Gastrocnemius medialis (tissue), 4 donors: ENCODE results near the gene SERPINB6.

Experiments used
- CTCF ChIP-seq, 5 experiments: fragments of 450-650 bp in 3 of 5; fragments of 200-600 bp in 2 of 5; sonication (generic) in 2 of 5; IDR thresholded peaks in 4 of 5; conservative IDR thresholded peaks in 1 of 5; 1 replicate in 4 of 5; 2 replicates in 1 of 5; pipeline ENCODE4 v1.5.1; 2016 to 2019; ENCODE audit warnings: antibody characterized with exemption in 5 of 5, mild to moderate bottlenecking in 3 of 5, moderate library complexity in 3 of 5
- POLR2A ChIP-seq, 2 donors: fragments of 450-650 bp; IDR thresholded peaks; one replicate each; pipeline ENCODE4 v1.6.1; 2017; ENCODE audit warnings: antibody characterized with exemption in 2 of 2, mild to moderate bottlenecking in 2 of 2, moderate library complexity in 2 of 2

DNA sequence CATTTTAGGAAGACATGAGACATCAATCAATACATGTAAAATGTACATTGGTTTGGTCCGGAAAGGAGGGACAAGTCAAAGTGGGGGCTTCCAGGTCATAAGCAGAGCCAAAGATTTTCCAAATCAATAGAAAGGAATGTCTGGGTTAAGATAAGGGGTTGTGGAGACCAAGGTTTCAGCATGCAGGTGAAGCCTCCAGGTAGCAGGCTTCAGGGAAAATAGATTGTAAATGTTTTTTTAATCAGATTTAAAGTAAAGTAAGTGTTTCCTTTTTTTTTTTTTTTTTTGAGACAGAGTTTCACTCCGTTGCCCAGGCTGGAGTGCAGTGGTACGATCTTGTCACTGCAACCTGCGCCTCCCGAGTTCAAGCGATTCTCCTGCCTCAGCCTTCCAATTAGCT lies 51.5 kb downstream of the SERPINB6 start:
- TF ChIP-seq CTCF (IDR thresholded peaks at IDR 0.05 in 4 of 5, conservative IDR thresholded peaks at IDR 0.05 in 1 of 5) (no peak), POLR2A (IDR thresholded peaks at IDR 0.05) (no peak)
